NCI-H226 (cell line): Measurements from ENCODE around the gene EDC4.
A peak's percentile ranks its signal among the peaks of the same experiment; 100 is the strongest.
"Not testable (repeated sequence)": the region's sequence is repeated elsewhere in the genome, so short reads cannot be mapped to it uniquely, and the experiment has no call there.

ENCODE experiments used
- DNase-seq: peaks from one replicate; pipeline ENCODE4 v3.0.0-alpha.2; 2015

The EDC4 gene, protein sequence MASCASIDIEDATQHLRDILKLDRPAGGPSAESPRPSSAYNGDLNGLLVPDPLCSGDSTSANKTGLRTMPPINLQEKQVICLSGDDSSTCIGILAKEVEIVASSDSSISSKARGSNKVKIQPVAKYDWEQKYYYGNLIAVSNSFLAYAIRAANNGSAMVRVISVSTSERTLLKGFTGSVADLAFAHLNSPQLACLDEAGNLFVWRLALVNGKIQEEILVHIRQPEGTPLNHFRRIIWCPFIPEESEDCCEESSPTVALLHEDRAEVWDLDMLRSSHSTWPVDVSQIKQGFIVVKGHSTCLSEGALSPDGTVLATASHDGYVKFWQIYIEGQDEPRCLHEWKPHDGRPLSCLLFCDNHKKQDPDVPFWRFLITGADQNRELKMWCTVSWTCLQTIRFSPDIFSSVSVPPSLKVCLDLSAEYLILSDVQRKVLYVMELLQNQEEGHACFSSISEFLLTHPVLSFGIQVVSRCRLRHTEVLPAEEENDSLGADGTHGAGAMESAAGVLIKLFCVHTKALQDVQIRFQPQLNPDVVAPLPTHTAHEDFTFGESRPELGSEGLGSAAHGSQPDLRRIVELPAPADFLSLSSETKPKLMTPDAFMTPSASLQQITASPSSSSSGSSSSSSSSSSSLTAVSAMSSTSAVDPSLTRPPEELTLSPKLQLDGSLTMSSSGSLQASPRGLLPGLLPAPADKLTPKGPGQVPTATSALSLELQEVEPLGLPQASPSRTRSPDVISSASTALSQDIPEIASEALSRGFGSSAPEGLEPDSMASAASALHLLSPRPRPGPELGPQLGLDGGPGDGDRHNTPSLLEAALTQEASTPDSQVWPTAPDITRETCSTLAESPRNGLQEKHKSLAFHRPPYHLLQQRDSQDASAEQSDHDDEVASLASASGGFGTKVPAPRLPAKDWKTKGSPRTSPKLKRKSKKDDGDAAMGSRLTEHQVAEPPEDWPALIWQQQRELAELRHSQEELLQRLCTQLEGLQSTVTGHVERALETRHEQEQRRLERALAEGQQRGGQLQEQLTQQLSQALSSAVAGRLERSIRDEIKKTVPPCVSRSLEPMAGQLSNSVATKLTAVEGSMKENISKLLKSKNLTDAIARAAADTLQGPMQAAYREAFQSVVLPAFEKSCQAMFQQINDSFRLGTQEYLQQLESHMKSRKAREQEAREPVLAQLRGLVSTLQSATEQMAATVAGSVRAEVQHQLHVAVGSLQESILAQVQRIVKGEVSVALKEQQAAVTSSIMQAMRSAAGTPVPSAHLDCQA (N-terminal part only)

DNA sequence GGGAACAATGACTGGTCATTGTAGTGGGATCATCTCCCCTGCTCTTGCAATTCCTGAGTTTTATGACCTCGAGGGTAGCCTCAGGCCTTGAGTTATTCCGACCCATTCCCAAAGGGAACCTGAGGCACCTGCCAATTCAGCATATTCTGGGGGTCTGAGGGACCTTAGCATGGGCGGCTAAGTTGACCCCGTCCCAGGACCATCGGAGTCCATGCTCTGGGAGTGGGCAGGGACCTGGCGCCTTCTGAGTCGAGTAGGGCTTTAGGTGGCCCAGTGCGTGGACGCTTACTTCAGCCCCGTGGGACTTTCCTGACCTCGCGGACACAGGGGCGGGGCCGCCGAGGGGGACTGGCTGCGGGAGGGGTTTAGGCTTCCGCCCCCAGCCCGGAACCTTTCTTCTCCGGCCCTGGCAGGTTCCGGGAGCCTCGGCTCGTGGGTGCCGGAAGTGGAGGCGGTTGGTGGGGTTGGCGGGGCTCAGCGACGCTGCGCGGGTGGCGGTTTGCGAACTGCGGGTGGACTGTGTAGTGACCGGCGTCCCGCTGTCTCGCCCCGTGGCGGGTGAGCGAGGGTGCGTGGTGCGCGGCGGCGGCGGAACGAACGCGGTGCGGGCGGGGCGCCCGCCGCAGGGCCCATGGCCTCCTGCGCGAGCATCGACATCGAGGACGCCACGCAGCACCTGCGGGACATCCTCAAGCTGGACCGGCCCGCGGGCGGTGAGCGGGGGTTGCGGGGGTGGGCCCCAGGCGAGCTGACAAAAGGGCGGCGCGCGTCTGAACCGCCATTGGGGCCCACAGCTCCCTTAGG lies at the start of gene EDC4:
Gene EDC4, plus strand, starts transcription at position 422 of the 804 bp plus-strand sequence. Its CDS starts 210 bp downstream, at position 632.
- DNase-seq, result peak; percentile 77

DNA sequence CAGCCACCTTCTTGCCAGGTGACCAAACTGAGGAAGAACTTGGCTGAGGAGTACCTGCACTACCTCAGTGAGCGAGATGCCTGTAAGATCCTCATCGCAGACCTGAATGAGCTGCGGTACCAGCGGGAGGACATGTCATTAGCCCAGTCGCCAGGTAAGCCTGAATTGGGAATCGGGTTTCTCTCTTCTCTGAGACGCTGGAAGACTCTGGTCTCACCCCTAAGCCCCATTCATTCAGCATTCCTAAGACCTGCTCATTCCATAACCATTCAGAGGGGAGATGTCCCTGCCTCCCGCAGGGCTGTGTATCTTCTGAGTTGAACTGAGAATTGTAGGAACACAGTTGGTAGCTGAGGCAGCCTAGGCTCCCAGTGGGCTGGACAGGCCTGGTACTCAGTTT lies 47.7 kb upstream of the EDC4 start:
- DNase-seq, result no peak

DNA sequence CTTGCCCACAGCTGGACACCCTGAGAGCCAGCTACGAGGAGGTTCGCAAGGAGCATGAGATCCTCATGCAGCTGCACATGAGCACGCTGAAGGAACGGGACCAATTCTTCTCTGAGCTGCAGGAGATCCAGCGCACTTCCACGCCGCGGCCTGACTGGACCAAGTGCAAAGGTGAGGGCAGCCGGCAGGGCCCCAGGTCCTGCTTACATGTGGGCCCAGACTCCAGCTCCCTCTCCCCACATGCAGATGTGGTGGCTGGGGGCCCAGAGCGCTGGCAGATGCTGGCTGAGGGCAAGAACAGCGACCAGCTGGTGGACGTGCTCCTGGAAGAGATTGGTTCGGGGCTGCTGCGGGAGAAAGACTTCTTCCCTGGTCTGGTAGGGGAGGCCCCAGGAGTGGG lies 46.9 kb upstream of the EDC4 start:
- no peak for DNase-seq

DNA sequence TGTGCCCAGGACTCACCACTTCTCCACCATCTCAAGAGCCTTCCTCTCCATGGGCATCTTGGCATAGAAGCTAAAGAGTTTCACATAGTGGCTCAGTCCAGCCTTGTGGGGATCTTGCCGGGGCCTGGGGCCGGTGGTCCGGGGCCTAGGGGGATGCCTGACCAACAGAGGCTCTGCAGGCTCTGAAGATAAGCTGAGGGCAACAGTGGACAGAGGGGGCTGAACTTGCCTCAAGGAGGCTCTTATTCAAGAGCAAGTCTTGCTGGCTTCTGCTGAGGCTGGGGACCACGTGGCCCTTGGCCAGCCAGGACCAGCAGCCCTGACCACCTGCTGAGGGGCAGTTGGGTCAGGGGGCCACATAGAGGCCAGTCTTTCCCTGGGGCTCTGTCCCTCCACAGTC lies 44.2 kb upstream of the EDC4 start:
- DNase-seq, result no peak

DNA sequence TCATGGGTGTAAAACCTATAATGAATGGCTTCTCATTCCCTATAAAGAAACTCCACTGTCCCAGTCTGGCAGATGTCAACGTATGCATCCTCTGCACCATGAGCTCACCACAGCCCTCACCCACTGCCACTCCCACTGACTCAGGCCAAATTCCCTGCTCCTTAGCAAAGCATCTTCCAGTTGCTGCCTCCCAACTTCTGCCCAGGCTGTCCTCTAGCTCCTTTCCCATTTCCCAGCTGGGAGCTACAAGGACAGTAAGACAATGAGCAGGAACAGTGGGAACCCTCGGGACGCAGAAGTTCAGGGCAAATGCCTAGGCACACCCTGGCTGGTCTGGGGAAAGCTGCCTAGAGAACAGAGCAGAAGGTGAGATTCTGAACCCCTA lies 39.8 kb upstream of the EDC4 start:
- DNase-seq, result peak; percentile 59

DNA sequence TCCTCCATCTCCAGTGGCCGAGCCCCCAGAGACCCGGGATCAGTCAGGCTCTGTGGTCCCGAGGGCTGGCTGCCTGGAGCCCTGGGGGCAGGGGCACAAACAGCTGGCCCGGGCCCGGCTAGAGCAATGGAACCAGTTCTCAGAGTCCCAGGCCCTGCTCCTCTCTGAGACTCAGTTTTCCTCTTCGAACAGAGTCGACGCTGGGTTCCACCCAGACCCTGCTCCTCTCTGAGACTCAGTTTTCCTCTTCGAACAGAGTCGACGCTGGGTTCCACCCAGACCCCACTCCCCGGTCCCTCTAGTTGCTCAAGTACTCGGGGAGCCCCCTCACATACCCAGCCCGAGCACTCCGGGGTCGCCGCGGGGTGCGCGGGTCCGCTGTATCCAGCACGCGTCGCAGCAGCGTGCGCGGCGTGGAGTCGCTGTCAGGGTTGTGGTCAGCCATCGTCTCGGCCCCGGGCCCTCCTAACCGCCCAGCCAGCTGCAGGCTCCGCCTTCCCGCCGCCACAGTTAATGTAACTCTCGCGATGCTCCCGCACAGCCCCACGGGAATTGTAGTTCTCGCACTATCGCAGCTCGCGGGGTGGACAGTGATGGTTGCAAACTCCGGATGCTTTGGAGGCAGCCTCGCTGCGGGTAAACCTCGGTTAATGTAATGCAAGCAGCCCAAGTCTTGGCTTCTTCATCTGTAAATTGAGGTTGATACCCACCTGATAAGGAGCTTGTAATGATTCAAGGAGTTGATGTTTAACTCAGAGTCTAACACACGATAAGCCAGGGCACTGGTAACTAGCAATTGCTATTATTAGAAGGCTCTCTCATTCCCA lies 39.2 kb upstream of the EDC4 start:
- peak; percentile 77 for DNase-seq

DNA sequence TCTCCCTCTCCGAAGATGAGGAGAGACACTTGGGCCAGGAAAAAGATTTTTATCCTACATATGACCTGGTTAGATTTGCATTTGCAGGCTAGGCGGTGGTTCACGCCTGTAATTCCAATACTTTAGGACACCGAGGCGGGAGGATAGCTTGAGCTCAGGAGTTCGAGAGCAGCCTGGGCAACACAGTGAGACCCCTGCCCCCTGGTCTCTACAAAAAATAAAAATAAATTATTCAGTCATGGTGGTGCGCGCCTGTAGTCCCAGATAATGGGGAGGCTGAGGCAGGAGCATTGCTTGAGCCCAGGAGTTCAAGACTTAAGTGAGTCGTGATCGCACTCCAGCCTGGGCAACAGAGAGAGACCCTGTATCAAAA lies 38.6 kb upstream of the EDC4 start:
- DNase-seq, result no peak

DNA sequence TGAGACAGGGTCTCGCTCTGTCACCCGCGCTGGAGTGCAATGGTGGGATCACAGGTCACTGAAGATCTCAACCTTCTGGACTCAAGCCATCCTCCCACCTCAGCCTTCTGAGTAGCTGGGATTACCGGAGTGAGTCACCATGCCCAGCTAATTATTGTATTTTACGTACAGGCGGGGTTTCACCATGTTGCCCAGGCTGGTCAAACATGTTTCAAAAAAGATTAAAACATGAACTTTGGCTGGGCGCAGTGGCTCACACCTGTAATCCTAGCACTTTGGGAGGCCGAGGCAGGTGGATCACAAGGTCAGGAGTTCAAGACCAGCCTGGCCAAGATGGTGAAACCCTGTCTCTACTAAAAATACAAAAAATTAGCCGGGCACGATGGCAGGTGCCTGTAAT lies 35.7 kb upstream of the EDC4 start:
- not testable (repeated sequence) for DNase-seq

DNA sequence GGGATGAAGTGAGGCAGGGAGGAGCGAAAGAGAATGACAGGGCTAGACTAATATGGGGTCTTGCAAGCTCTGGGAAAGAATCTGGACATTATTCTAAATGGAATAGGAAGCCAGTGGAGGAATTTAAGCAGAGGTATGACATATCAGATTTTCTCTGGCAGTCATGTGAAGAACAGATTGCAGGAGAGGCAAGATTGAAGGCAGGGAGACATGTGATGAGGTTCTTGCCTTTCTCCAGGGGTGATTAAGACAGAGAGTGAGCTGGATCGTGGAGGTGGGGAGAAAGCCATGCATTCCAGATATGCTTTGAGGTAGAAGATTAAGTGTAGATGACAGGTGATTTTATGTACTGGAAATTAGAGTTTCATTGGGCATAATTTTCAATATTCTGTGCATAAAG lies 35.0 kb upstream of the EDC4 start:
- DNase-seq, result no peak

DNA sequence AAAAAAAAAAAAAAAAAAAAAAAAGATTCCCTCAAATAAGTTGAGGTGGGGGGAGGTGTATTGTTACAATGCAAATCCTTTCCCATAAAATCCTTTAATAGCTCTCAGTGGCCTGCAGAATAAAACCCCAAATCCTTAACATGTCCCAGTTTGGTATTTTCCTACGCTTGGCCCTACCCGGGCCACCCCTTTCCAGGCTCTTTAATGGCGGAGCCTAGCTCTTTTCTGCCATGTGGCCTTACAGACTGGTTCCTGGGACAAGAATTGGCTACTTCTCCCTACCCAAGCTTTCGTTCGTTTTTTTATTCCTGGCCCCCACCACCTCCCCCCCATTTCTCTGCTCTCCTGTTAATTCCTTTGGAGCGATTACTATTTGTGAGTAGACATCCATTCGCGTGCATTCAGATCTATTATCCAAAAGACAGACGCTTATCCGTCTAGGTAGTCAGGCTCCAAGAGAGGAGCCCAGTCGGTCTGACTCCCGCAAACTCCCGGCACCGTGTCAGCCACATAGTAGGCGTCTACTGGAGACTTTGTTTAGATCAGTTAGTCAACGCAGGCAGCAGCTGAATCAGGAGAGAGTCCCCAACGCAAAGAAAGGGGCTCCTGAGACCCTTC lies 31.5 kb upstream of the EDC4 start:
- no peak for DNase-seq

DNA sequence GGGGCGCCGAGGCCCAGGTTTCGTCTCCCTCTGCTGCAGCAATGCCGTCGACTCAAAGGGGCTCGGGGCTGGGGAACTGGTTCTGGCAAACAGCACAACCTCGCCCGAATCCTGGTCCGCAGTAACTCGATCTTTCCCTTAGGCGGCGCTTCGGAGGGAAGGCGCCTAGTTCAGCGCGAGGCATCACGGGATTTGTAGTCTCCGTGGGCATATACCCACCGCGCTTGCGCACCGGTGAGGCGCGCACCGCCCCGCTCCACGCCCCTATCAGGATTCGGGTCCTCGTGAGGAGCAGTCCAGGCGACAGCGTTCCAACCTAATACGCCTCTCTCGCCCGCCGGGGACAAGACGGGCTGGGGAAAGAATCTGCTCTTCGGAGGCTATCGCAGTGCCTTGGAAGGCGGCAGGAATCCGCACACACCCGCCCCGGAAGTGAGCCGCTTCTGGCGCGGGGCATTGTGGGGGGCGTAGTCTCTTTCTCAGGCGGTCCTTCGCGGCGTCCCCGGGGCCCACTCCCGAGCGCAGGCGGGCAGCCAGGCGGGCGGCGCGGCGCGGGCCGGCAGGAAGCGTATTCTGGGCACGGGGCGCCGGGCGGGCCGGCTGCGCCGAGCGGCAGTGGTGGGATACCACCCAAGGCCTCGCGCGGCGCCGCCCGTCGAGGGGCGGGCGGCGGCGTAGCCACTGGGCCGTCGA lies 30.9 kb upstream of the EDC4 start, which contains the start of gene THAP11:
Gene THAP11, plus strand, starts transcription at position 505 of the 693 bp plus-strand sequence. CDS start 235 bp downstream, outside the sequence.
- DNase-seq, result peak; percentile 81

DNA sequence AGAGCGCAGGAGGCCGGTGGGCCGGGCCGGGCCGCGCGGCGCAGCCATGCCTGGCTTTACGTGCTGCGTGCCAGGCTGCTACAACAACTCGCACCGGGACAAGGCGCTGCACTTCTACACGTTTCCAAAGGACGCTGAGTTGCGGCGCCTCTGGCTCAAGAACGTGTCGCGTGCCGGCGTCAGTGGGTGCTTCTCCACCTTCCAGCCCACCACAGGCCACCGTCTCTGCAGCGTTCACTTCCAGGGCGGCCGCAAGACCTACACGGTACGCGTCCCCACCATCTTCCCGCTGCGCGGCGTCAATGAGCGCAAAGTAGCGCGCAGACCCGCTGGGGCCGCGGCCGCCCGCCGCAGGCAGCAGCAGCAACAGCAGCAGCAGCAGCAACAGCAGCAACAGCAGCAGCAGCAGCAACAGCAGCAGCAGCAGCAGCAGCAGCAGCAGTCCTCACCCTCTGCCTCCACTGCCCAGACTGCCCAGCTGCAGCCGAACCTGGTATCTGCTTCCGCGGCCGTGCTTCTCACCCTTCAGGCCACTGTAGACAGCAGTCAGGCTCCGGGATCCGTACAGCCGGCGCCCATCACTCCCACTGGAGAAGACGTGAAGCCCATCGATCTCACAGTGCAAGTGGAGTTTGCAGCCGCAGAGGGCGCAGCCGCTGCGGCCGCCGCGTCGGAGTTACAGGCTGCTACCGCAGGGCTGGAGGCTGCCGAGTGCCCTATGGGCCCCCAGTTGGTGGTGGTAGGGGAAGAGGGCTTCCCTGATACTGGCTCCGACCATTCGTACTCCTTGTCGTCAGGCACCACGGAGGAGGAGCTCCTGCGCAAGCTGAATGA lies 30.1 kb upstream of the EDC4 start:
- no peak for DNase-seq

DNA sequence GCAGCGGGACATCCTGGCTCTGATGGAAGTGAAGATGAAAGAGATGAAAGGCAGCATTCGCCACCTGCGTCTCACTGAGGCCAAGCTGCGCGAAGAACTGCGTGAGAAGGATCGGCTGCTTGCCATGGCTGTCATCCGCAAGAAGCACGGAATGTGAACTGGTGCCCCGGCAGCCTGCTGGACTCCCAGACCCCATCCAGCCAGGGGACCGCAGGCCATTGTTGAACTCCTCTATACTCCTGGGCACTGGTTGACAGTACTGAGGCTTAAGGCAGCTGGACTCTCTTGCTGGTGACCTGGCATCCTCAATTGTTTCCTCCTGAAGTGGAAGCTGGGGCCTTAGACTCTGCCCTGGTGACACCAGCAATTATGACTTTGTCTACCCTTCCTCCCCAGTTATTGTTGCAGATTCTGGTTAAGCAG lies 29.5 kb upstream of the EDC4 start:
- DNase-seq, result no peak

DNA sequence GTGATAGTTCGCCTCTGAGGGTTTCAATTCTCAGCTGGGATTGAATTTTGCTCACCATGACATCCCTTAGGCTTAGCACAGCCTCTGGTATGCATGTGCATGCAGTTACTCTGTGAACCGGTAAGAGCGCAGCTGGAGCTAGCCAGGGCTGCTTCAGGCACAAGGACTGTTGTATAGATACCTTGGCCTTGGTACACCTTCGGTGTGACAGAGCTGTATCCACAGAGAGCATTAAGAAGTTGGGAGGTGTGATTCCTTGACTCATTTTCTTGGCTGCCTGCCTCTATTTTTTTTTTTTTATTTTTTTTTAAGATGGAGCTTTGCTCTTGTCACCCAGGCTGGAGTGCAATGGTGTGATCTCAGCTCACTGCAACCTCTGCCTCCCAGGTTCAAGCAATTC lies 28.4 kb upstream of the EDC4 start:
- DNase-seq, result no peak

DNA sequence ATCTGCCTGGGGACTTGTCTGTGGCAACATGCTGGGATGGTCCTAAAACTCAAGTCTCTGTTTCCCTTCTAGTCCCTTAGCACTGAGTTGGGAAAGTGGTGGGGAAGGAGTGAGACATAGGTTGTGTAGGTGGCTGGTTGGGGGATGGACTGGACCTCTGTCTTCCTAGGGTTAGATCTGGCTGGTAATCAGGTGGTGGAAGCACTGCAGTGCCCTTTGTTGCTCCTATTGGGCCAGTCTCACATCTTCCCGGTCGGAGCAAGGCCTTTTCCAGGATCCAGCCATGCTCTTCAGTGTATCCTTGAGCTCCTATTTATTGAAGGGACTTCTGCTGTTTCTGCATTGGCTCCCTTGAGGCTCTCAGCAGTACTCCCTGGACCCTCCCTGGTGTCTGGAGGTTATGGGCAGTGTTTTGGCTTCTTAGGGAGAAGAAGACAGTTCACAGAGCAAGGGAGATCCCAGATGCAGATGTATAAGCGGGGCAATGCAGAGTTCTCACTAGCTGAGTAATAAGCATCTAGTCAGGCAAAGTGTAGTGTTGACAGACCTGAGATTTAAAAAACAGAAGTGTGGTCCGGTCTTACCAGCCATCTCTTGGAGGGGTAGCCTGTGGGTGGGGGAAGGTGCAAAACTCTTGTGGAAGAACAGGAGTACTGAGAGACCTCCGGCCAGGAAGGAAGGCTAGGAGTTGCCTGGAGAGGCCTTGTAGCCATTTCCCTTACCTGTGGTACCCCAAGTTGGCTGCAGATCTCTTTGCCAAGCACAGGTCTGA lies 27.4 kb upstream of the EDC4 start:
- DNase-seq, result no peak

DNA sequence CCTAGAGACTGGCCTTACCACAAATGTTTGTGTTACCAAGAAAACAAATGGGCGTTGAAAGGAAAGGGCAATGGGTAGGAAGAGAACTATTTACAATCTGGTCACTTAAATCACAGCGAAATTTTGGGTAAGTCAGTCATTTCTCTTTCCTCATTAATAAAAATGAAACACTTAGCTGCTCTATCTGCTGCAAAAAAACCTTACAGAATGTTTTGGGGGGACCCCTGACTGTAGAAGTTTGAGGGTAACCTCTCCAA lies 26.9 kb upstream of the EDC4 start:
- no peak for DNase-seq

DNA sequence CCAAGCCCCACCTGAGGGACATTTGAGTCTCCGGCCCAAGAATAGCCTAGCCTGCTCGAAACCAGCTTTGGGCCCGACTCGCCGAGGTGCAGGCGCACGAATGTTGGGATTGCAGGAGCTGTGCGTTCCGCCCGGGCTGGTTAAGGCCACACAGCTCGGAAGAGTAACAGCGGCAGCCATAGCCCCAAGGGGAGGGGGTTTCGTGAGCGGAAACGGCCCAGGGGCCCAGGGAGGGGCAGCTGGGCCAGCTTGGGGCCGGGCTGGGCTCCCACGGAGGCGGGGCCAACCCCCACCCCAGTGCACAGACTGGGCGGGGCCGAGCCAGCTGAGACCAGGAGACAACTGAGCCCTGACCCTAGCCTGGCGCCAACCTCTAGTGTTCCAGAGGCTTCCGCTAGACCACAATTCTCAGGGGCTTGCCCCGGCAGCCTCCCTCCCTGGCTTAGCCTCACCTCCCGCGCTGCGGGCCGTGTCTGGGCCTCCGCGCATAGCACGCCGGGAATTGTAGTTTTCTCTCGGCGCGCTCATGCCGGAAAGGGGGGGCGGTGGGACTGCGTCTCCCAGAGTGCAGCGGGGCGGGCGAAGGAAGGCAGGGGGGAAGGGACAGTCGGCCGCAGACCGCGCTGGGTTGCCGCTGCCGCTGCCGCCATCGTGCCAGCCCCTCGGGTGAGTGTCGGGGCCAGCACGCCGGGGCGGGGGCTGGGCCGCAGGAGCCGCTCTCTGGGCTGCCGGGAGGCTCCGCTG lies 26.4 kb upstream of the EDC4 start, which contains the start of gene NUTF2:
Gene NUTF2, plus strand, starts transcription at position 614 of the 744 bp plus-strand sequence. CDS start 18,198 bp downstream, outside the sequence.
- peak; percentile 95 for DNase-seq
